DMS 273 (cell line): ENCODE measurements around the gene ATP6V0B.

Experiments used
- DNase-seq: peaks from one replicate; lab custom pipeline; 2025; ENCODE audit not compliant: unreplicated experiment; lab: John Stamatoyannopoulos, UW

ATP6V0B gene

DNA sequence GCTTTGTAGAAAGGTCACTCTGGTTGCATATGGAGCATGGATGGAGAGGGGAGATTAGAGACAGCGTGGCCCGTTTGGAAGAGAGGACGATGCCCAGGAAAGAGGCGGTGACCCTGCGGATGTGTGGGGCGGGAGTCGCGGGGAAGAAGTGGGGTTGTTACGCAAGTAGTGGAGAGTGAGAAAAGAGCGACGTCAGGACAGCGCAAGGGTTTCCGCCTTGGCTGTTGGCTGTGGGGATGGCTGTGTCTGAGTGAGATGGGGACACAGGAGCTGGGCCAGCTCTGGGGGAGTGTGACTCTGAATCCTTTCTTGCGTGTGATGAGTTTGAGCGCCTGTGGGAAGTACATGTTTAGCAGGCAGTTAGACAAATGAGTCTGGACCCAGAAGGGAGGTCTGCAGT, 8.0 kb downstream of the ATP6V0B start:
- DNase-seq, result no peak

- DNase-seq, result no peak
Measured at GRCh38 chr1:43983253-43983899, 8.6 kb downstream of the ATP6V0B start.

DNA sequence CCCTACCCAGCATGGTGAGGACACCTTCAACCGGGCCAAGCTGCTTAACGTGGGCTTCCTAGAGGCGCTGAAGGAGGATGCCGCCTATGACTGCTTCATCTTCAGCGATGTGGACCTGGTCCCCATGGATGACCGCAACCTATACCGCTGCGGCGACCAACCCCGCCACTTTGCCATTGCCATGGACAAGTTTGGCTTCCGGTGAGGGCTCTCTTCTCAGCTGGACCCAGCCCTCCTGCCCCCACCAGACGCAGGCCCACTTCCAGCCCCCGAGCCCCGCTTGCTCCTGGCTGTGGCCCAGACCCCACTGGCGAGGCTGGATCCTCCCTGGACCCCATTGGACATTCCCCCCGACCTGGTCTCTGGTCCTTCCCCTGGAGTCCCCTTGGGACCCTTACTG, 10.1 kb downstream of the ATP6V0B start:
- no peak for DNase-seq

- no peak for DNase-seq
Measured at GRCh38 chr1:43985984-43986595, 11.3 kb downstream of the ATP6V0B start.

DNA sequence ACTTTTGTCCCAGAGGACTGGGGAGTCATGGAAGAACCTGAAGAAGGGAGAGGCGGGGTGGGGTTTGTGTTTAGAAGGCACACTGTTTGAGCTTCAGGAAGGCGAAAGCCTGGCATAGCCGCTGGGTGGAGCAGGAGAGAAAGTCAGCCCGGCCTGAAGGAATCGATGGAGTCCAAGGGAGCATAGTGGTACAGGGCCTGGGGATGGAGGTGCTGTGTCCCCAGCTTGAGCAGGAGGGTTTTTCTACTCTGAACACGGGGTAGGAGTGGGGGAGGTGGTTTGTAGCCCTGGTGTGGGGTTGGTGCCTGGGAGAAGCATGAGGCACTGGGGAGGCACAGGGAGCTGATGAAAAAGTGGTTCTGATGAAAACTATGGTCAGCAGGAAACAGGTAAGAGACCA, 12.0 kb downstream of the ATP6V0B start:
- no peak for DNase-seq

GRCh38 chr1:43987159-43987902, 12.6 kb downstream of the ATP6V0B start:
- no peak for DNase-seq

DNA sequence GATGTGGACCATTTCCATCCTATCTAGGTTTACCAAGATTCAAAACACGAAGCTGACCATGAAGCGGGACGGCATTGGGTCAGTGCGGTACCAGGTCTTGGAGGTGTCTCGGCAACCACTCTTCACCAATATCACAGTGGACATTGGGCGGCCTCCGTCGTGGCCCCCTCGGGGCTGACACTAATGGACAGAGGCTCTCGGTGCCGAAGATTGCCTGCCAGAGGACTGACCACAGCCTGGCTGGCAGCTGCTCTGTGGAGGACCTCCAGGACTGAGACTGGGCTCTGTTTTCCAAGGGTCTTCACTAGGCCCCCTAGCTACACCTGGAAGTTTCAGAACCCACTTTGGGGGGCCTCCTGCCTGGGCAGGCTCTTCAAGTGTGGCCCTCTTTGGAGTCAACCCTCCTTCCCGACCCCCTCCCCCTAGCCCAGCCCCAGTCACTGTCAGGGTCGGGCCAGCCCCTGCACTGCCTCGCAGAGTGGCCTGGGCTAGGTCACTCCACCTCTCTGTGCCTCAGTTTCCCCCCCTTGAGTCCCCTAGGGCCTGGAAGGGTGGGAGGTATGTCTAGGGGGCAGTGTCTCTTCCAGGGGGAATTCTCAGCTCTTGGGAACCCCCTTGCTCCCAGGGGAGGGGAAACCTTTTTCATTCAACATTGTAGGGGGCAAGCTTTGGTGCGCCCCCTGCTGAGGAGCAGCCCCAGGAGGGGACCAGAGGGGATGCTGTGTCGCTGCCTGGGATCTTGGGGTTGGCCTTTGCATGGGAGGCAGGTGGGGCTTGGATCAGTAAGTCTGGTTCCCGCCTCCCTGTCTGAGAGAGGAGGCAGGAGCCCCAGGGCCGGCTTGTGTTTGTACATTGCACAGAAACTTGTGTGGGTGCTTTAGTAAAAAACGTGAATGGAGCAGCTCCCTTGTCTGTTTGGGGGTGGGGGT, 15.8 kb downstream of the ATP6V0B start:
- peak; percentile 66 for DNase-seq

DNA sequence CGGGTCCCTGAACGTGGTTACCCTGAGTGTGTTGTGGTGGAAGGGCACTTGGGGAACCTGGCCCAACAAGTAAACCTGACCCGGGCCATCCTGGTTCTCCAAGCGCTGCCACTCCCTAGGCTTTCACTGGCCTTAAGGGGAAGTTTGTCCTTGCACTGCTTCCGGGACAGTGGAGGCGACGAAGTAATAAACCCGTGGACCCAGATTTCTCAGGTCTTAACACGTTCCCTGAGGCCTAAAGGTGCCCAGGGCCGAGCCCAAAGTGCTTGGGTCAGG, 16.4 kb downstream of the ATP6V0B start:
- no peak for DNase-seq

DNA sequence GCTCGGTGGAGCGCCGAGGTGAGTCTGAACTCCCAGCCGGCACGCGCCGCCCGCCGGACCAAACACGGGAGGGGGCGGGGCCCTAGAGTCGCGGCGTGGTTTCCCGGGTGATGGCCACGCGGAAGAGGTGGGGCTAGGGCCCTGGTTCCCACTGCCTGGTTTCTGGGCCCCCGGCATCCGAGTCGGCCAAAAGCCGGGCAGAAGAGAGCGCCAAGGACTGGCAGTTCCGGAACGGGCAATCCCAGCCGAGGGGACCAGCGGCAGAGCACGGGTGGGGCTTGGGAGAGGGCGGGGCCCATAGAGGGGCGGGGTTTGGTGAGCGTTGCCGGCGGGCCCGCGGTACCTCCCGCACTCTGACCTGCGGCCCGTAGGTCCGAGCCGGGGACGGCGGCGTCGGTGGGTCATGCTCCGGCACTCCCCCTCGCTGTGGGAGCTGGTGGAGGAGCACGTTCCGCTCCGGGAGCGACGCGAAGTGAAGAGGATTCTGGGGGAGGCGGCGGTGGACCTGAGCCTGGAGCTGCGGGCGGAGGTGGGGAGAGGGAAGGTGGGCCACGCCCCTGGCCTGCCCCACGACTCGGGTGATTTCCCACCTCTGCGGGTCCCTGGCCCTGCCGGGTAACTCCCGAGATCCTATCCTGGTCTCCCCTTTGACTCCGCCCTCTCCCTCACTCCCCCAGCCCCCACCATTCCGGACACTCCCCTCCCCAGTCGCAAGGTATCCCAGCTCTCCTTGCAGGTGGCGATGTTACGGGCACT, 16.9 kb downstream of the ATP6V0B start, which contains the start of gene CCDC24:
Gene CCDC24 (plus strand): TSS at position 124 of the 756 bp plus-strand sequence. CDS start 280 bp downstream, at position 404.
- DNase-seq, result peak; percentile 91

DNA sequence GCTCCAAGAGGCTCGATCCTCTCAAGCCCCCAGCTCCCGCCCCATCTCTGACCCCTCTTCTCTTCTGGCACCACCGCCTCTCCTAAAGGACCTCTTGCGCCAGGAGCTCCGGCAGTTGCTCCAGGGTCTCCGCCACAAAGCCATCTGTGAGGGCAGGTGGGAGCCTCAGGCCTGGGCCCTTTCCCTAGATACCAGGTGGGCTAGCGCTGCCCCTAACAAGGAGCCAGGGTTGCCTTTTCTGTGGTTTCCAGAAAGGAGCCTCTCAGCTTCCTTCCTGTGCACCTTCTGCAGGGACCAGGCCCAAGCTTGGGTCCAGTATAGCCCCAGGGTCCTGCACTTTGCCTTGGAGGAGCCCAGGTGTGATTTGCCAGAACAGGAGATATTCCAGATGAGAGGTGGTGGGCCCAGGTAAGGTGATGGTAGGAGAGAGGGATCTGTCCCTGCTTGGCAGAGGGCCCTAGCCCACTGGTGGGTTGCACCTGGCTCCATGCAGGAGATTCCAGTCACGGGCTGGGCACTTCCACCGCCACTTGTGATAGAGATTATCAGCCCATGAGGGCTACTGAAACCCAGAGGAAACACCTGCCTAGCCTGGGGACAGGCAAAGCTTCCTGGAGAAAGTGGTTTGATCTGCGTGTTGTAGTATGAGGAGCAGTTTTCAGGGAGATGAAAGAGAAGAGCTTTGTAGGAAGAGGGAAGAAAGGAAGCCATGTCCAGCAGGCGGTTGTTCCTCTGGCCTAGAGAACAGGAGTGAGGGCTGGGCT, 17.7 kb downstream of the ATP6V0B start:
- DNase-seq, result no peak

DNA sequence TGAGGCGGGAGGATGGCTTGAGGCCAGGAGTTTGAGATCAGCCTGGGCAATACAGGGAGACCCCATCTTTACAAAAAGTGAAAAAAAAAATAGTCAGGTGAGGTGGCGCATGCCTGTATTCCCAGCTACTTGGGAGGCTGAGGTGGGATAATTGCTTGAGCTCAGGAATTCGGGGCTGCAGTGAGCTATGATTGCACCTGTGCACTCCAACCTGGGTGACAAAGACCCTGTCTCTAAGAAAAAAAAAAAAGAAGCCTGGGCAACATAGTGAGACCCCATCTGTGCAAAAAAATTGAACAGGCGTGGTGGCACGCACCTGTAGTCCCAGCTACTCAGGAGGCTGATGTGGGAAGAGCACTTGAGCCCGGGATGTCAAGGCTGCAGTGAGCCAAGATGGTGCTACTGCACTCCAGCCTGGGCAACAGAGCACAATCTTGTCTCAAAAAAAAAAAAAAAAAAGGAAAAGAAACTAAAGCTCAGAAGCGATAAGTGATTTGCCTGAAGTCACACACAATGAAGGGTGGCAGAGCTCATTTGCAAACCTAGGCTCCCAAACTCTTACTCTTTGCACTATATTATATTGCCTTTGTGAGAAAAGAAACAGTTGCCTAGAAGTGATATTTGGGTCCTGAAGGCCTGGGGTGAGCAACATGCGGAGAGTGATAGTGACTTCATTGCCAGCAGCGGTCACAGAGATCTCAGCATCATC, 18.6 kb downstream of the ATP6V0B start:
- no peak for DNase-seq

GRCh38 chr1:43994071-43994470, 19.3 kb downstream of the ATP6V0B start:
- no peak for DNase-seq

DNA sequence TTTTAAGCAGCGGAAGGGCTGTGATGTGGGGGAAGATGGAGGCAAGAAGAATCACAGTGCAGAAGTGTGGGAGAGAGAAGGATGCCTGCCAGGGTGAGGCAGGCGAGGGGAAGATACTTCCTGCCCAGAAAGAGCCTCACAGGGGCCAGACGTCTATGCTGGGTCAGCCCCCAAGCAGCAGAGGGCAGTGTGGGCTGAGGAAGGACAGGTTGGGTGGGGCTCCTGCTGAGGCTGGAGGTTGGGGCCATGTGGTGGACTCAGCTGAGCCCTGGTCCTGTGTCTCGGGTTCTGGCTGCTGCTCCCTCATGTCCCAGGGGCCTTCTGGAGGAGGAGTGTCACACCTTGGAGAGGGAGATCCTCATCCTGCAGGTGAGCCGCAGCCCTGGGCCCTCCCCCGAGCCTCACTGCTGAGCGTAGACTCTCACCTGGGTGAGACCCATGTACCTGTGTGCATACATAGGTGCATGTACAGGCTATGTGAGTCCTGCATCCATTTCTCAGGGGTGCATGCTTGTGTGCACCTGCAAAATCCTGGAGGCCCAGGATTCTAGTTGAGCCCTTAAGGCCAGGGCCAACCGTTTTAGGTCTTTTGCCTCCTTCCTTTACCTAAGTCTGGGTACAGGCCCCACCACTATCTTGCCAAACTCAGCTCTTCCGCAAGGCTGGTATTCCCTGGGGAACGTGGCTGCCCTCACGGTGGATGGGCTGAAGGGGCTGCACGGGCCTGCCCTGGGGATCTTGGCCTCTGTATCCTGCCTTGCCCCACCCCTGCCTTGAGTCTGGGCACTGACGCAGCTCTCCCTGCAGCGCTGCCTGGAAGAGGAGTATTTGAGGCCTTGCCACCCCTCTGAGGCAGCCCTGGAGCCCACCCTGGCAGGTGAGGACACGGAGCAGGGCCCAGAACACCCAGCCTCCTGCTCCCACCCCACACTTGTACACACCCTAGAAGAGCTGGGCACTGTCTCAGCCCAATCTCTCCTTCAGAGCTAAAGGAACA, 20.3 kb downstream of the ATP6V0B start:
- DNase-seq, result peak; percentile 78

DNA sequence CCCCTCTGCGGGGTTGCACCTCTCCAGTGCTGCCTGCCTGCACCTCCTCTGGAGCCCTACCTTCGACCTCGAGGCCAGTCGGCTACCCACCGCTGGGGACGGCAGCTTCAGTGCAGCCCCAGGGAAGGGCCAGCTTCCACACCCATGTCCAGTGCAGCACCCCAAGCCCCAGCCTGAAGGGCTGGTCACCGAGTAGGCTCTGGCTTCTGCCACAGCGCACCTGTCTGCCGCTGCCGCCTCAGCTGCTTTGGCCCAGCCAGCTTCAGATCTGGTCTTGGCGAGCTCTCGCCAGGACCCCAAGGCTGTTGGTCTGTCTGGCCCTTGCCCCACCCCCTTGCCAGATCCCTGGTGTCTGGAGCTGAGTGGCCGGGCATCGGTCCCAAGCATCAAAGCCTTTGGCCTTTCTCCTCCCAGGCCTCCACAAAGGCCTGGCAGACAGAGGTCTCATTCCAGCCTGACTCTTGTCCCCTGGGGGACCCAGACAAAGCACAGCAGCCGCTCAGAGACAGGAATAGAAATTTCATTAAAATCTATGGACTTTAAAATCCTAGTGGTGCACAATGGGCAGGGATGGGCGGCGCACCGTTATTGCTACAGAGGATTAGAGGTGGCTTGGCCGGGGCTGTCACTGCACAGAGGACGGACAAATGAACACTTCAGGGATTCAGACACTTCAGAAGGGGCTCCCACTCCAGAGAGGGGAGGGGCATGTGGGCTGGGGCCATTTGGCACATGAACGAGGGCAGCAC, 21.4 kb downstream of the ATP6V0B start:
- no peak for DNase-seq

- DNase-seq, result no peak
Measured at GRCh38 chr1:43996733-43997115, 22.0 kb downstream of the ATP6V0B start.

- DNase-seq, result no peak
Measured at GRCh38 chr1:43997295-43997999, 22.7 kb downstream of the ATP6V0B start.

DNA sequence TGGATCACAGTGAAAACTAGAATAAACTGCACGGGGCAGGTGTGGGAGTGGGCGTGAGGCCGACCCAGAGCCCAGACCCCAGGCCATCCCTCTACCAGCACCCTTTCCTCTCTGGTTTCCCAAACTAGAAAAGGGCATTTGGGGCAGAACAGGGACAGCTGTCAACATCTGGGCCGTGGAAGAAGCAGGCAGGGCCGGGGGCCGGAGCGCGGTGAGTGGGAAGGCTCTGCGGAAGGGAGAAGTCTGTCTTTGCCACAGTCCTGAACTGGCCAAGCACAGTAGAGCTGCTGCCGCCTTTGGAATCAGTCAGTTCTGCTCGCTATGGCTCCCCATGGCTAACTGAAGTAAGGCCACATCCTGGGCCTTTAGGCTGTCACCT, 23.2 kb downstream of the ATP6V0B start:
- no peak for DNase-seq
